Smooth muscle cell (in vitro differentiated cells): ENCODE results near the gene ALX1. TPM values are rescaled to one million over a fixed set of nuclear protein-coding genes. Genes with fewer than 3 reads are reported as not detected.

ENCODE experiments used
- DNase-seq: peaks from one replicate; lab custom pipeline; 2025; ENCODE audit not compliant: unreplicated experiment; lab: John Stamatoyannopoulos, UW
- H2AFZ ChIP-seq: fragments of 200-600 bp; sonication (generic); 2 replicates; pipeline ENCODE4 v1.6.0; 2016; ENCODE audit warnings: antibody characterized with exemption, low read depth, mild to moderate bottlenecking
- H3F3A ChIP-seq: fragments of 200-600 bp; sonication (generic); 2 replicates; pipeline ENCODE4 v1.6.0; 2017; ENCODE audit warnings: antibody characterized with exemption, low read depth
- H3K27ac ChIP-seq: fragments of 200-600 bp; sonication (generic); 2 replicates; pipeline ENCODE4 v1.5.1; 2016; ENCODE audit warnings: low read depth, mild to moderate bottlenecking
- H3K27me3 ChIP-seq: fragments of 200-600 bp; sonication (generic); 2 replicates; pipeline ENCODE4 v1.6.1; 2016; ENCODE audit warnings: low read depth, mild to moderate bottlenecking
- H3K36me3 ChIP-seq: fragments of 200-600 bp; sonication (generic); 2 replicates; pipeline ENCODE4 v1.5.1; 2016; ENCODE audit warnings: low read depth
- H3K4me1 ChIP-seq: fragments of 200-600 bp; sonication (generic); 2 replicates; pipeline ENCODE4 v1.5.1; 2016; ENCODE audit warnings: low read depth
- H3K4me2 ChIP-seq: fragments of 200-600 bp; sonication (generic); 2 replicates; pipeline ENCODE4 v1.6.0; 2016; ENCODE audit warnings: mild to moderate bottlenecking
- H3K4me3 ChIP-seq: fragments of 200-600 bp; sonication (generic); 2 replicates; pipeline ENCODE4 v1.5.1; 2016; ENCODE audit warnings: mild to moderate bottlenecking
- H3K79me2 ChIP-seq: fragments of 200-600 bp; sonication (generic); 2 replicates; pipeline ENCODE4 v1.6.0; 2016; ENCODE audit warnings: low read depth, mild to moderate bottlenecking
- H3K9ac ChIP-seq: fragments of 200-600 bp; sonication (generic); 2 replicates; pipeline ENCODE4 v1.6.0; 2016; ENCODE audit warnings: low read depth
- H3K9me3 ChIP-seq: fragments of 200-600 bp; sonication (generic); replicated peaks from 2 replicates; pipeline ENCODE4 v1.5.1; 2016; ENCODE audit warnings: low read depth
- H4K20me1 ChIP-seq: fragments of 200-600 bp; sonication (generic); 2 replicates; pipeline ENCODE4 v1.6.0; 2016; ENCODE audit warnings: low read depth
- WGBS: methylation state at CpG from one replicate; pipeline ENCODE4 v1.1.7; 2016; ENCODE audit warnings: low lambda C conversion rate; 5-methylcytosine and 5-hydroxymethylcytosine counted together
- polyA plus RNA-seq: library from polyadenylated mRNA; unstranded; fragments of >200 nt; fragmentation: Nextera tagmentation; extraction: Ambion mirVana; gene quantifications from 2 replicates; pipeline ENCODE4 v1.2.1, GENCODE V29; 2016
- total RNA-seq: library from RNA; depleted of rRNA; stranded (reverse); fragments of >200 nt; gene quantifications from 2 replicates; pipeline ENCODE4 v1.2.3, GENCODE V29; 2014
- TF ChIP-seq, protein P1 (sequence below): fragments of 200-600 bp; sonication (generic); IDR thresholded peaks from 2 replicates; pipeline ENCODE4 v1.5.1; 2017; ENCODE audit warnings: borderline replicate concordance, mild to moderate bottlenecking, antibody characterized with exemption; ENCODE audit not compliant: insufficient read depth, poor library complexity, severe bottlenecking

ALX1 gene
- total and polyA plus RNA-seq, 2 experiments from 2014 or later, result 3.1 to 3.5 TPM

DNA sequence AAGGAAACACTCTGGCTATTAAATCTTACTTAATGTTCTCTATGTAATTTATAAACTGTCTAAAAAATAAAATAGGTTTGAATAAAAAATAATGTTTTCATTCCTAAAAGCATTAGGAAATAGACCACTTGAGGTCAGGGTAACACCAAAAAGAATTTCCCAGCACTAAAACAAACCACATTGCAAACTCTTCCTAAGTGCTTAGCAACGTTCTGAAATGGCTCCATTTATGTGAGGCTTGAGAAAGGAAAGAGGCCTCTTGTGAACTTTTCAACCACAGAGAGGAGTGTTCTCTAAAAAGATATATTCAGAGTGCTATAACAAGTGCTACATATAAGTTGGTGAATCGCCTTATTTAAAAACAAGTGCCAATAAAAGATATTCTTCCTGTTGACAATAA, 42.7 kb downstream of the ALX1 start:
- H3K36me3 ChIP-seq, result no peaks in the 10 kb centered on the region
- H3K4me3 ChIP-seq, result no peak overlapping the region
- H3K9ac ChIP-seq, result no peak overlapping the region
- H2AFZ ChIP-seq, result no peak overlapping the region
- WGBS, result 47% methylated on average over 2 of the region's 2 CpGs
- H3K79me2 ChIP-seq, result no peaks in the 10 kb centered on the region
- no peaks in the 10 kb centered on the region for H3K4me1 ChIP-seq
- H3F3A ChIP-seq, result no peaks in the 10 kb centered on the region
- DNase-seq, result no peak
- no peaks in the 10 kb centered on the region for H3K9me3 ChIP-seq
- no peak overlapping the region for H3K4me2 ChIP-seq
- H3K27ac ChIP-seq, result no peak overlapping the region
- TF ChIP-seq, protein P1, sequence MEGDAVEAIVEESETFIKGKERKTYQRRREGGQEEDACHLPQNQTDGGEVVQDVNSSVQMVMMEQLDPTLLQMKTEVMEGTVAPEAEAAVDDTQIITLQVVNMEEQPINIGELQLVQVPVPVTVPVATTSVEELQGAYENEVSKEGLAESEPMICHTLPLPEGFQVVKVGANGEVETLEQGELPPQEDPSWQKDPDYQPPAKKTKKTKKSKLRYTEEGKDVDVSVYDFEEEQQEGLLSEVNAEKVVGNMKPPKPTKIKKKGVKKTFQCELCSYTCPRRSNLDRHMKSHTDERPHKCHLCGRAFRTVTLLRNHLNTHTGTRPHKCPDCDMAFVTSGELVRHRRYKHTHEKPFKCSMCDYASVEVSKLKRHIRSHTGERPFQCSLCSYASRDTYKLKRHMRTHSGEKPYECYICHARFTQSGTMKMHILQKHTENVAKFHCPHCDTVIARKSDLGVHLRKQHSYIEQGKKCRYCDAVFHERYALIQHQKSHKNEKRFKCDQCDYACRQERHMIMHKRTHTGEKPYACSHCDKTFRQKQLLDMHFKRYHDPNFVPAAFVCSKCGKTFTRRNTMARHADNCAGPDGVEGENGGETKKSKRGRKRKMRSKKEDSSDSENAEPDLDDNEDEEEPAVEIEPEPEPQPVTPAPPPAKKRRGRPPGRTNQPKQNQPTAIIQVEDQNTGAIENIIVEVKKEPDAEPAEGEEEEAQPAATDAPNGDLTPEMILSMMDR, result no peak
- H3K27me3 ChIP-seq, result no peaks in the 10 kb centered on the region
- no peaks in the 10 kb centered on the region for H4K20me1 ChIP-seq

- H3K4me2 ChIP-seq, result no peak overlapping the region
These were observed 45.4 kb downstream of the ALX1 start for GRCh38 chr12:85325442-85325841.

GRCh38 chr12:85329913-85330312, 49.9 kb downstream of the ALX1 start:
- Histone ChIP-seq H3K4me2 (no peak overlapping the region), H3K27ac (no peak overlapping the region), H4K20me1 (no peaks in the 10 kb centered on the region), H3K9ac (no peak overlapping the region), H3F3A (no peaks in the 10 kb centered on the region), H3K36me3 (no peaks in the 10 kb centered on the region), H3K9me3 (no peaks in the 10 kb centered on the region), H3K27me3 (peaks cover 6% of the 10 kb centered on the region), H2AFZ (no peak overlapping the region), H3K4me3 (no peak overlapping the region), H3K79me2 (no peaks in the 10 kb centered on the region), H3K4me1 (no peaks in the 10 kb centered on the region)
- DNase-seq, result no peak
- TF ChIP-seq, protein P1, result no peak
- 87% methylated on average over 2 of the region's 2 CpGs for WGBS

More at GRCh38 chr12:85325442-85325841, 45.4 kb downstream of the ALX1 start:
- H3K4me3 ChIP-seq, result no peak overlapping the region
- no peaks in the 10 kb centered on the region for H4K20me1 ChIP-seq
- H3K4me1 ChIP-seq, result no peaks in the 10 kb centered on the region
- no peaks in the 10 kb centered on the region for H3K9me3 ChIP-seq
- DNase-seq, result no peak
- H2AFZ ChIP-seq, result no peak overlapping the region
- no peaks in the 10 kb centered on the region for H3K36me3 ChIP-seq
- TF ChIP-seq, protein P1, result no peak
- H3F3A ChIP-seq, result no peaks in the 10 kb centered on the region
- no peaks in the 10 kb centered on the region for H3K79me2 ChIP-seq
- no peak overlapping the region for H3K9ac ChIP-seq
- no peak overlapping the region for H3K27ac ChIP-seq
- H3K27me3 ChIP-seq, result no peaks in the 10 kb centered on the region
- 48% methylated on average over 2 of the region's 2 CpGs for WGBS

GRCh38 chr12:85348779-85349178, 68.8 kb downstream of the ALX1 start:
- Histone ChIP-seq H3K9ac (no peak overlapping the region), H3K4me1 (no peaks in the 10 kb centered on the region), H3K27me3 (peaks cover 68% of the 10 kb centered on the region), H3F3A (no peaks in the 10 kb centered on the region), H3K4me3 (no peak overlapping the region), H3K27ac (no peak overlapping the region), H3K36me3 (no peaks in the 10 kb centered on the region), H3K9me3 (no peaks in the 10 kb centered on the region), H4K20me1 (no peaks in the 10 kb centered on the region), H2AFZ (no peak overlapping the region), H3K4me2 (no peak overlapping the region), H3K79me2 (no peaks in the 10 kb centered on the region)
- TF ChIP-seq, protein P1, result no peak
- 74% methylated on average over 1 of the region's 1 CpG for WGBS
- DNase-seq, result no peak
